ENCODE results near the gene GARNL3.

GRCh38 chr9:127430415-127430814 is 165.8 kb downstream of the GARNL3 start:
- TF ChIP-seq GATA2 (IDR thresholded peaks at IDR 0.05; ENCODE audit: insufficient read depth, insufficient read length, low read depth, low read length) (no peak), CTCF (IDR thresholded peaks at IDR 0.05; ENCODE audit: extremely low read depth in 1 of 2, insufficient read depth in 1 of 2, low read depth in 1 of 2, low read length in 2 of 2) (no peak), POLR2A (IDR thresholded peaks at IDR 0.05; ENCODE audit: low read depth, low read length) (no peak), EZH2 (IDR thresholded peaks at IDR 0.05; ENCODE audit: borderline replicate concordance, low read depth, low read length, severe bottlenecking) (no peak), POLR2AphosphoS5 (IDR thresholded peaks at IDR 0.05; ENCODE audit: insufficient read depth, low read depth, low read length) (no peak), JUN (IDR thresholded peaks at IDR 0.05; ENCODE audit: borderline replicate concordance, insufficient read depth, insufficient read length, low read depth) (no peak), MYC (IDR thresholded peaks at IDR 0.05; ENCODE audit: low read depth, low read length) (no peak), MAX (IDR thresholded peaks at IDR 0.05; ENCODE audit: insufficient read depth, insufficient read length) (no peak)
